NK-92 treated with Interleukin-12 subunit alpha and Interleukin-12 subunit beta, amount 100 ng/mL, for 24 hours (cell line): Measurements from ENCODE around the gene MYNN.
"Not testable (repeated sequence)": the region's sequence is repeated elsewhere in the genome, so short reads cannot be mapped to it uniquely, and the experiment has no call there.

ENCODE experiments used
- DNase-seq: peaks from one replicate; lab custom pipeline; 2025; lab: John Stamatoyannopoulos, UW

Gene MYNN

DNA sequence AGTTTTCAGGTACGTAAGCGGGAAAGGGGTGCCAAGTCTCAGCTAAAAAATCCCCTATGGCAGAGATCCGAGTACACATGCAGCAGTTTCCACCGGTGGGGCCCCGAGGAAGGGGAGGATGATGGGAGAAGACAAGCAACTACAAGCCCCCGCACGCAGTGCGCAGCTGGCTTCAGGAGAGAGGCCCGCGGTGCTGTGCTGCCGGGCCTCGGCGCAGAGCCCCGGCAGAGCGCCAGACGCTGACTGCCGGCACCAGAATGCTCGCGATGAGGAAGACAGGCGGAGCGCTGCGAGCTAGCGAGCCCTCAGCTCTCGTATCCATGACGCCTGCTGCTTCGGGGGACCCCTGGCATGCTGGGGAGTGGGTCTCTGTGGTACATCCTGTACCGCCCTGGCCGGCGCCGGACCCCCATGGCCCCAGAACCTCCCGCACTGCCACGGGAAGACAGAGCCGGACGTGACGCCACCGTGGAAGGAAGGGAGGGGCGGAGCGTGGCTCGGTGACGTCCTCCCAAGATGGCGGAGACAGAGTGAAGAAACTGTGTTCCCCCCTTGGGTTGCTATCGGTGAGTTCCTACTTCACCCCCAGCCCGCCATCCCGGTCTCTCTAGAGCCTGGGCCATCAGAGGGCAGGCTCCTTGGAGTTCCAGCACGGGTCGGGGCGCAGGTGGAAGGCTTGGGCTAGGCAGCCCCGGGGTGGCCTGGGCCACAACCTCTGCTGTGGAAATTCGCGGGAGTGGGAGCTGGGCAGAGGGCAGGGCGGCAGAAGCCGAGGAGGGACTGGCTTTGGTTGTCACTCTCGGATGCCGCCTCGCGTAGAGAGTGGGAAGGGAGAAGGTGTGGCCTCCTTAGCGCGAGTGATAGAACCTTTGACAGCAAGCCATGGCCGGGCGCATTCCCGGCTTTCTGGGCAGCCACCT, at the start of gene MYNN:
TSS of gene MYNN (plus strand) at position 500 of the 920 bp plus-strand sequence. CDS start 900 bp downstream, outside the sequence.
- peak; percentile 89 for DNase-seq

DNA sequence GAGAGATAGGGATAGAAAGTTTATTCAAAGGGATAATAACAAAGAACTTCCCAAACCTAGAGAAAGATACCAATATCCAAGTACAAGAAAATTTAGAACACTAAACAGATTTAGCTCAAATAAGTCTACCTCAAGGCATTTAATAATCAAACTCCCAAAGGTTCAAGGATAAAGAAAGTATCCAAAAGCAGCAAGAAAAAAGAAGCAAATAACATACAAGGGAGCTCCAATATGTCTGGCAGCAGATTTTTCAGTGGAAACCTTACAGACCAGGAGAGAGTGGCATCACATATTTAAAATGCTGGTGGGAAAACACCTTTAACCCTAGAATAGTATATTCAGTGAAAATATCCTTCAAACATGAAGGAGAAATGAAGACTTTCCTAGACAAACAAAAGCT, 41.3 kb upstream of the MYNN start:
- DNase-seq = not testable (repeated sequence)

- no peak for DNase-seq
Measured at GRCh38 chr3:169739067-169739466, 34.1 kb upstream of the MYNN start.

DNA sequence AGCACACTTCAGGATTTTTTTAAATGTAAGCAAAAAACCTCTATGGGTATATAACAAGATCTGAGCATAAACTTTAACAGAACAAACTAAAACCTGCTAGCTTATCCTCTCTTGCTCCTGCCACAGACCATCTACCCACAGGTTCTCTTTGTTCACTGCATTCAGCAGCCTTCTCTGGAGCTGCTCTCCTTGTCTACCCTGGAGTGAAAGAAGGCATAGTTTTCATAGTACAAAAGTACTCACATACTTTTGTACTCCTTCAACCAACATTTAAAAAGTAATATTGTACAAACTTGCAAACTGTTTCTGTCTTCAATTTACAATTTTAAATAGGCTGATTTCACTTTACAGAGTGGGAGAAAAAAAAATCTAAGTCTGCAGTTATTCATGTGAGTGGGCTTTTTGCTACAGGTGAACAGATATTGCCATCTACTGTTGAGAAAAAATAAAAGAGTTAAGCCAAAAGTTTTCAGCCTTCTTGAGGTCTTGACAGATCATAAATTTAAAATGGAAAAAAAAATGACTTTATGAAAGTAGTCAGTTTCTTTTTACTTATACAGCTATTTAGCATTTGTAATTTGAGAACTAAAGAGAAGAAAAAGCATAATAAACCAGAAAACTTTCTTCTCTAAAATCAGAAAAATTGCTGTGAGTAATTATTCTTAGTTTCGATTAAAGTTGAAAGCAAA, 28.7 kb upstream of the MYNN start:
- DNase-seq = no peak

DNA sequence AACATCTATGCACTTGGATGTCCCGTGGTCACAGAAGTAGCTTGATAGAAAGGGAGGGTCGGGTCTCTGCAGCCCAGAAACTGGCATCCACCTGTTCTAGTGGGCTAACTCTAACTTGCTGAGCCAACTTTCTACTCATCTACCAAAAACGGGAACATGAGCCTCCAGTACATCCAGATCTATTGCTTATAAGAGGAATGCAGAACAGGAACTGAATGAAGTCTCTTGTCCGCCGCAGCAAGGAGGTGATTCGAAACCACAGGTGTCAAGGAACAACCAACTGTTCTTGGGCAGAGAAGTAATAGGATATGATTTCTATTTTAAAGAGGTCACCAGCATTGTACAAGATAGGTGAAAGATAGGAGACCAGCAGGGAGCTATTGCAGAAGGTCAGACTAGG, 26.3 kb upstream of the MYNN start:
- no peak for DNase-seq

DNA sequence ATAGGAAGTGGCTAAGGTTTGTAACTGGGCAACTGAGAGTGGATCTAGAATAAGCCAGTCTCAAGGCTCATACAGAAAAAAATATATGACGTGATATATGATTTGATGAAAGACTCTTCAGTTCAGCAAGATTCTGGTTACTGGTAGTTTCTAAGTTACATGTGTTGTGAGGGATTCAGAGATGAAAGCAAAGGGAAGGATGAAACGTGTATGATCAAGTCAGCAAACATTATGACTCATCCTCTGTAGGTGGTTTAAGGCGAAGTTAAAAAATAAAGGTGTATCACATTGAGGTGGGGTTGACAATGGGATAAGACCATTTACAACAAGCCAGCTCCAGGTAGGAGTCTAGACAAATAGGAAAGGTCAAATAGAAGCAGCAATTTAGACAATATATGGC, 24.5 kb upstream of the MYNN start:
- no peak for DNase-seq

DNA sequence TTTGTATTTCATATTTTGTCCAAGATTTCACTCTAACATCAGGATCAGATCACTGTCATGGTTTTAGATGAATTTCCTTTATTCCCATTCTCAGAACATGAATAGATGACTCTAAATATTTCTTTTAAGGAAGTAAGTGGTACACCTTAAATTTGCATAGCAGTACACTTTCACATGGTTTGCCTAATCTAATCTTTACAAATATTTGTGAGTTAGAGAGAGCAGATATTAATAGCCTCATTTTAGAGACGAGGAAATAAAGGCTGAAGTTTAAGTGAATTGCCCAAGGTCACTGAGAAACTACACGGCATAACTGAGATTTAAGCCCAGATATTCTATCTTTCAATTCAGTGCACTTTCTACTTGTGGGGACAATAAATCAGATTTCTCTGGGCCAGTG, 22.5 kb upstream of the MYNN start:
- no peak for DNase-seq

GRCh38 chr3:169751875-169752274, 21.3 kb upstream of the MYNN start:
- no peak for DNase-seq

GRCh38 chr3:169754711-169755110, 18.5 kb upstream of the MYNN start:
- no peak for DNase-seq

GRCh38 chr3:169755488-169755887, 17.7 kb upstream of the MYNN start:
- no peak for DNase-seq

- DNase-seq = no peak
Measured at GRCh38 chr3:169758359-169758994, 14.7 kb upstream of the MYNN start.

DNA sequence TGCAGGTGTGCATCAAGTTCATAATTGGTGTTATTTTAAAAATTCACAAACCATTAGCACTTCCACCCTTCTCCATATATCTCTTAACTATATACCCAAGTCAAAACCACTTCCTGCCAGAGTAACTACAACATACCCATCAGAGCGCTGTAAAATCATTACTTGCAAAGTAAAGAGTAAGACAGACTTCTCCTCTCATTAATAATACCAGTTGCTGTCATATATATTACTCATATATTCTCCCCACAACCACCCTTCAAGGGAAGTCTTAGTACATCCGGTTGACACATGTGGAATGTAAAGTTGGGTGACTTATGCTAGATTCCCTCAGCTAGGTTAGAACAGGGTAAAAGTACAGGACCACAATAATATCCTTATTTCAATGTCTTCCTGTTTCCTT, 13.9 kb upstream of the MYNN start:
- DNase-seq = no peak

GRCh38 chr3:169760479-169760878, 12.7 kb upstream of the MYNN start:
- DNase-seq = no peak

GRCh38 chr3:169764312-169764881, 8.8 kb upstream of the MYNN start:
- peak; percentile 60 for DNase-seq

GRCh38 chr3:169764882-169765612, 8.1 kb upstream of the MYNN start, which contains the start of gene TERC:
Gene TERC, minus strand, starts transcription at chr3:169765060.
- DNase-seq = peak; percentile 93

- DNase-seq = no peak
Measured at GRCh38 chr3:169769287-169770181, 3.7 kb upstream of the MYNN start, which contains the start of gene ACTRT3. Gene ACTRT3, minus strand, starts transcription at chr3:169769561. Its CDS starts 41 bp downstream, at chr3:169769520.

DNA sequence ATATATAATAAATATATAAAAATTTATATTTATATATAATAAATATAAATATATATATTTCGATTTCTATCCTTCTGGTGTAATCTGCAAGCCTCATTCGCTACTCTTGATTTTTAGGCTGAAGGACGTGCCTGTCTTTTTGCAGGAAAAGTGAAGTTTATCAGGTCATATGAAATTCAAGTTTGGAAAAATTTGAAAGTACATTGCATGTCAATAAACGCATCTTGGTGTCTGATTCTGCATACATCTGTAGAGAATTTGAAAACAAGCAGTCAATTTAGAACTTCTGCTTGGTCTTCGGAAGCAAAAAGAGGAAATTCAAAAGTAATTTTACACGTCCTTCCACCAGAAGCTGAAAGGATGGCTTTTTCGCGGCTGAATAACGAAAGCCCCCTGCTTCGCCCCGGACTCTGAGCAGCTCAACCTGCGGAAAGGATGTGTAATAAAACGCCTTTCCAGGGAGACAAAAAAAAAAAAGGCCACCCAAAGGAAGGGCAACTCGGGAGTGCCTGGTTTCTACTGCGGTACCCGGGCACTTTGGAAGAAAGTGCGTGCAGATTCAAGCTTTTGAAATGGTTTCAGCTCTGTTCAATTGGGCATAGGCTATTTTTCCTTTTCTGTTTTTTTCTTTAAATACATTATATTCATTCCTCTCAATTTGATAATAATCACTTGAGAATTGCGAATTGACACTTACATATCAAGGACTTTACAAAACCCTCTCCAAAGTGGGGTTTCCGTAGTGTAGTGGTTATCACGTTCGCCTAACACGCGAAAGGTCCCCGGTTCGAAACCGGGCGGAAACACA, 1.5 kb upstream of the MYNN start:
- DNase-seq = peak; percentile 35

GRCh38 chr3:169772305-169772896, 795 bp upstream of the MYNN start:
- DNase-seq = peak; percentile 80

- DNase-seq = no peak
Measured at GRCh38 chr3:169774186-169774585, 990 bp downstream of the MYNN start.
